COLO668 (cell line): ENCODE data around the gene SNX6.
"Not testable (repeated sequence)": the region's sequence is repeated elsewhere in the genome, so short reads cannot be mapped to it uniquely, and the experiment has no call there.

Experiments
- DNase-seq: peaks from one replicate; lab custom pipeline; 2025; ENCODE audit not compliant: unreplicated experiment; lab: John Stamatoyannopoulos, UW

Gene SNX6

GRCh38 chr14:34640826-34641225 is 10.9 kb upstream of the SNX6 start:
- no peak for DNase-seq

GRCh38 chr14:34634360-34634771 is 4.4 kb upstream of the SNX6 start:
- not testable (repeated sequence) for DNase-seq

- no peak for DNase-seq
These were observed 3.8 kb upstream of the SNX6 start for GRCh38 chr14:34633742-34634141.

GRCh38 chr14:34632411-34632978 is 2.5 kb upstream of the SNX6 start:
- no peak for DNase-seq

- no peak for DNase-seq
These were observed 648 bp downstream of the SNX6 start for GRCh38 chr14:34629344-34629656.

- no peak for DNase-seq
These were observed 1.2 kb downstream of the SNX6 start for GRCh38 chr14:34628681-34629135.

GRCh38 chr14:34623506-34623905 is 6.4 kb downstream of the SNX6 start:
- no peak for DNase-seq

GRCh38 chr14:34620839-34621238 is 9.1 kb downstream of the SNX6 start:
- no peak for DNase-seq

- no peak for DNase-seq
These were observed 9.8 kb downstream of the SNX6 start for GRCh38 chr14:34620115-34620514.

GRCh38 chr14:34619471-34619870 is 10.5 kb downstream of the SNX6 start:
- DNase-seq = no peak

- no peak for DNase-seq
These were observed 13.6 kb downstream of the SNX6 start for GRCh38 chr14:34616360-34616759.

- no peak for DNase-seq
These were observed 14.4 kb downstream of the SNX6 start for GRCh38 chr14:34615507-34615906.

- DNase-seq = no peak
These were observed 15.3 kb downstream of the SNX6 start for GRCh38 chr14:34614638-34615037.

- no peak for DNase-seq
These were observed 19.8 kb downstream of the SNX6 start for GRCh38 chr14:34610101-34610500.

GRCh38 chr14:34605461-34605860 is 24.5 kb downstream of the SNX6 start:
- no peak for DNase-seq

- no peak for DNase-seq
These were observed 25.0 kb downstream of the SNX6 start for GRCh38 chr14:34604995-34605394.

- no peak for DNase-seq
These were observed 33.1 kb downstream of the SNX6 start for GRCh38 chr14:34596891-34597290.

- DNase-seq = no peak
These were observed 36.1 kb downstream of the SNX6 start for GRCh38 chr14:34593740-34594375.

- no peak for DNase-seq
These were observed 37.3 kb downstream of the SNX6 start for GRCh38 chr14:34592623-34593022.

GRCh38 chr14:34583525-34583924 is 46.4 kb downstream of the SNX6 start:
- no peak for DNase-seq

- DNase-seq = no peak
These were observed 47.7 kb downstream of the SNX6 start for GRCh38 chr14:34582117-34582680.

- DNase-seq = no peak
These were observed 49.6 kb downstream of the SNX6 start for GRCh38 chr14:34580381-34580780.

- DNase-seq = no peak
These were observed 58.2 kb downstream of the SNX6 start for GRCh38 chr14:34571771-34572170.
